Measurements from ENCODE around the gene ST3GAL6.

Gene ST3GAL6

GRCh38 chr3:98776140-98776493, 13.0 kb downstream of the ST3GAL6 start:
- in situ Hi-C loops (cut with MboI; ENCODE audit: low sequenced_read_pairs, unreplicated experiment): no loop called here
- TF ChIP-seq CTCF (IDR thresholded peaks at IDR 0.05; ENCODE audit: borderline replicate concordance, control extremely low read depth, extremely low read depth, insufficient read depth, missing control alignments): no peak
- no peak for DNase-seq (ENCODE audit: low spot score)

GRCh38 chr3:98777286-98777685, 14.1 kb downstream of the ST3GAL6 start:
- DNase-seq (ENCODE audit: low spot score): no peak
- in situ Hi-C loops (cut with MboI; ENCODE audit: low sequenced_read_pairs, unreplicated experiment): no loop called here
- TF ChIP-seq CTCF (IDR thresholded peaks at IDR 0.05; ENCODE audit: borderline replicate concordance, control extremely low read depth, extremely low read depth, insufficient read depth, missing control alignments): no peak

GRCh38 chr3:98777801-98778220, 14.7 kb downstream of the ST3GAL6 start:
- in situ Hi-C loops (cut with MboI; ENCODE audit: low sequenced_read_pairs, unreplicated experiment): no loop called here
- no peak for TF ChIP-seq CTCF (IDR thresholded peaks at IDR 0.05; ENCODE audit: borderline replicate concordance, control extremely low read depth, extremely low read depth, insufficient read depth, missing control alignments)
- no peak for DNase-seq (ENCODE audit: low spot score)

GRCh38 chr3:98778383-98778782, 15.2 kb downstream of the ST3GAL6 start:
- no peak for DNase-seq (ENCODE audit: low spot score)
- no peak for TF ChIP-seq CTCF (IDR thresholded peaks at IDR 0.05; ENCODE audit: borderline replicate concordance, control extremely low read depth, extremely low read depth, insufficient read depth, missing control alignments)
- in situ Hi-C loops (cut with MboI; ENCODE audit: low sequenced_read_pairs, unreplicated experiment): no loop called here

GRCh38 chr3:98778852-98779413, 15.8 kb downstream of the ST3GAL6 start:
- no peak for TF ChIP-seq CTCF (IDR thresholded peaks at IDR 0.05; ENCODE audit: borderline replicate concordance, control extremely low read depth, extremely low read depth, insufficient read depth, missing control alignments)
- in situ Hi-C loops (cut with MboI; ENCODE audit: low sequenced_read_pairs, unreplicated experiment): no loop called here
- DNase-seq (ENCODE audit: low spot score): no peak

- in situ Hi-C loops (cut with MboI; ENCODE audit: low sequenced_read_pairs, unreplicated experiment): no loop called here
- no peak for TF ChIP-seq CTCF (IDR thresholded peaks at IDR 0.05; ENCODE audit: borderline replicate concordance, control extremely low read depth, extremely low read depth, insufficient read depth, missing control alignments)
- no peak for DNase-seq (ENCODE audit: low spot score)
These were observed 16.6 kb downstream of the ST3GAL6 start for GRCh38 chr3:98779541-98780335.

Measured in GM13976 (cell line).